Esophagus muscularis mucosa (tissue), 4 donors: Measurements from ENCODE around the gene RBP3. TPM values are rescaled to one million over a fixed set of nuclear protein-coding genes. Genes with fewer than 3 reads are reported as not detected.

Experiments used
- DNase-seq: peaks from one replicate; pipeline ENCODE4 v3.0.0-alpha.2; 2017; ENCODE audit errors: extremely low spot score
- H3K27ac ChIP-seq, 4 donors: fragments of 200-600 bp; sonication (generic); replicated peaks in 1 of 4; 1 replicate in 3 of 4; 2 replicates in 1 of 4; pipeline ENCODE4 v1.5.1; 2016 to 2019; ENCODE audit warnings: mild to moderate bottlenecking in 1 of 4
- H3K27me3 ChIP-seq, 4 donors: fragments of 200-600 bp; sonication (generic); one replicate each; pipeline versions ENCODE4 v1.5.1 to v1.6.0; 2016 to 2019
- H3K36me3 ChIP-seq, 4 donors: fragments of 200-600 bp; sonication (generic); one replicate each; pipeline ENCODE4 v1.5.1; 2016 to 2019
- H3K4me1 ChIP-seq, 4 donors: fragments of 200-600 bp; sonication (generic); one replicate each; pipeline ENCODE4 v1.5.1; 2016 to 2019
- H3K4me3 ChIP-seq, 4 donors: fragments of 200-600 bp; sonication (generic); 1 replicate in 2 of 4; 2 replicates in 2 of 4; pipeline ENCODE4 v1.5.1; 2016 to 2019; ENCODE audit warnings: mild to moderate bottlenecking in 4 of 4, moderate library complexity in 1 of 4
- H3K9me3 ChIP-seq, 4 donors: fragments of 200-600 bp; sonication (generic); 1 replicate in 3 of 4; 2 replicates in 1 of 4; pipeline ENCODE4 v1.5.1; 2016 to 2019
- CTCF ChIP-seq, 3 experiments: fragments of 200-600 bp in 2 of 3; fragments of 450-650 bp in 1 of 3; sonication (generic) in 2 of 3; IDR thresholded peaks; one replicate each; pipeline ENCODE4 v1.5.1; 2017 to 2019; ENCODE audit warnings: antibody characterized with exemption in 3 of 3, mild to moderate bottlenecking in 2 of 3, moderate library complexity in 1 of 3
- EP300 ChIP-seq: sonication (generic); formaldehyde crosslinking; IDR thresholded peaks from one replicate; pipeline ENCODE4 v1.6.1; 2017; ENCODE audit warnings: antibody characterized with exemption
- POLR2A ChIP-seq: fragments of 450-650 bp; IDR thresholded peaks from one replicate; pipeline ENCODE4 v1.6.1; 2017; ENCODE audit warnings: antibody characterized with exemption, moderate library complexity, mild to moderate bottlenecking, low read depth
- POLR2AphosphoS5 ChIP-seq, 2 donors: sonication (generic); formaldehyde crosslinking; IDR thresholded peaks; one replicate each; pipeline ENCODE4 v1.6.1; 2017; ENCODE audit warnings: antibody characterized with exemption in 2 of 2
- WGBS: methylation state at CpG from one replicate; pipeline ENCODE4 v1.1.5; 2018; 5-methylcytosine and 5-hydroxymethylcytosine counted together
- intact Hi-C: fragments of 100-400 bp; cut with DNase I; formaldehyde crosslinking; loops from one replicate; pipeline ENCODE4 v1.15.1; 2023
- total RNA-seq, 4 donors: library from RNA; depleted of rRNA; stranded (reverse); fragments of >200 nt; gene quantifications; one replicate each; pipeline versions ENCODE4 v1.1.0 to v1.2.1, GENCODE V29; 2016

The RBP3 gene
- total RNA-seq, 4 donors from 2014 or later, result under 0.01 to 0.06 TPM; not detected in 2

- Histone ChIP-seq H3K4me1 (peaks cover 0 to 10% (median 9%) of the 10 kb centered on the region in 4 donors), H3K36me3 (no peaks in the 10 kb centered on the region), H3K4me3 (no peak overlapping the region), H3K27me3 (no peaks in the 10 kb centered on the region), H3K27ac (no peak overlapping the region), H3K9me3 (no peaks in the 10 kb centered on the region)
- WGBS, result 92% methylated on average over 4 of the region's 4 CpGs
- DNase-seq, result no peak
- no peak for TF ChIP-seq POLR2A
- TF ChIP-seq CTCF (IDR thresholded peaks at IDR 0.05), result no peak
- TF ChIP-seq POLR2AphosphoS5 (IDR thresholded peaks at IDR 0.05), result no peak
- intact Hi-C loops, result no loop called here
Measured at GRCh38 chr10:47388879-47389278, 40.7 kb downstream of the RBP3 start.

- TF ChIP-seq CTCF (IDR thresholded peaks at IDR 0.05), result no peak
- TF ChIP-seq POLR2A, result no peak
- TF ChIP-seq EP300, result no peak
- intact Hi-C loops, result no loop called here
- no peak overlapping the region for H3K4me3 ChIP-seq
- H3K4me1 ChIP-seq, result peaks cover 0 to 6% (median 6%) of the 10 kb centered on the region in 4 donors
- H3K36me3 ChIP-seq, result no peaks in the 10 kb centered on the region
- H3K27ac ChIP-seq, result no peak overlapping the region
- H3K9me3 ChIP-seq, result no peaks in the 10 kb centered on the region
- 93% methylated on average over 3 of the region's 3 CpGs for WGBS
- DNase-seq, result no peak
- no peaks in the 10 kb centered on the region for H3K27me3 ChIP-seq
Measured at GRCh38 chr10:47389619-47390018, 41.5 kb downstream of the RBP3 start.

GRCh38 chr10:47396311-47396717 lies 48.2 kb downstream of the RBP3 start:
- Histone ChIP-seq H3K27ac (no peak overlapping the region), H3K4me1 (no peaks in the 10 kb centered on the region), H3K4me3 (no peak overlapping the region), H3K27me3 (no peaks in the 10 kb centered on the region), H3K9me3 (no peaks in the 10 kb centered on the region), H3K36me3 (no peaks in the 10 kb centered on the region)
- DNase-seq, result peak; percentile 47
- intact Hi-C loops, result no loop called here
- TF ChIP-seq EP300, result no peak
- TF ChIP-seq POLR2AphosphoS5 (IDR thresholded peaks at IDR 0.05), result no peak
- TF ChIP-seq CTCF (IDR thresholded peaks at IDR 0.05), result no peak
- no peak for TF ChIP-seq POLR2A

GRCh38 chr10:47397256-47397655 lies 49.1 kb downstream of the RBP3 start:
- no peaks in the 10 kb centered on the region for H3K36me3 ChIP-seq
- no peak overlapping the region for H3K4me3 ChIP-seq
- no peaks in the 10 kb centered on the region for H3K9me3 ChIP-seq
- intact Hi-C loops, result no loop called here
- TF ChIP-seq POLR2AphosphoS5 (IDR thresholded peaks at IDR 0.05) (no peak), CTCF (IDR thresholded peaks at IDR 0.05) (no peak), POLR2A (no peak), EP300 (no peak)
- no peaks in the 10 kb centered on the region for H3K27me3 ChIP-seq
- DNase-seq, result peak; percentile 47
- peaks cover 0 to 5% (median 2%) of the 10 kb centered on the region in 4 donors for H3K4me1 ChIP-seq
- no peak overlapping the region for H3K27ac ChIP-seq
- whole genome bisulfite sequencing, result 88% methylated on average over 6 of the region's 6 CpGs

GRCh38 chr10:47400251-47400650 lies 52.1 kb downstream of the RBP3 start:
- 97% methylated on average over 2 of the region's 2 CpGs for WGBS
- H3K4me1 ChIP-seq, result peaks cover 14 to 28% (median 23%) of the 10 kb centered on the region in 4 donors
- no peak overlapping the region for H3K27ac ChIP-seq
- no peaks in the 10 kb centered on the region for H3K27me3 ChIP-seq
- H3K4me3 ChIP-seq, result no peak overlapping the region
- no peaks in the 10 kb centered on the region for H3K9me3 ChIP-seq
- TF ChIP-seq CTCF (IDR thresholded peaks at IDR 0.05) (no peak), POLR2A (no peak), EP300 (no peak), POLR2AphosphoS5 (IDR thresholded peaks at IDR 0.05) (no peak)
- intact Hi-C loops, result loop anchor here (5.0 kb wide), 1 partner anchor 57 kb away; no protein-coding TSS in a partner anchor
- no peaks in the 10 kb centered on the region for H3K36me3 ChIP-seq
- DNase-seq, result peak; percentile 8
